AG10803 (cell line): Measurements from ENCODE around the gene FAM13A.

Experiments
- DNase-seq: peaks from one replicate; pipeline ENCODE4 v3.0.0; 2010; ENCODE audit warnings: low read depth
- H3K4me3 ChIP-seq: 2 replicates; pipeline ENCODE4 v1.5.1; 2011; ENCODE audit warnings: mild to moderate bottlenecking, low read length, control low read depth
- TF ChIP-seq, protein P1 (sequence below): conservative IDR thresholded peaks from 2 replicates; pipeline ENCODE4 v1.5.1; 2011; ENCODE audit warnings: mild to moderate bottlenecking, low read length, control low read depth, inconsistent platforms

The FAM13A gene

DNA sequence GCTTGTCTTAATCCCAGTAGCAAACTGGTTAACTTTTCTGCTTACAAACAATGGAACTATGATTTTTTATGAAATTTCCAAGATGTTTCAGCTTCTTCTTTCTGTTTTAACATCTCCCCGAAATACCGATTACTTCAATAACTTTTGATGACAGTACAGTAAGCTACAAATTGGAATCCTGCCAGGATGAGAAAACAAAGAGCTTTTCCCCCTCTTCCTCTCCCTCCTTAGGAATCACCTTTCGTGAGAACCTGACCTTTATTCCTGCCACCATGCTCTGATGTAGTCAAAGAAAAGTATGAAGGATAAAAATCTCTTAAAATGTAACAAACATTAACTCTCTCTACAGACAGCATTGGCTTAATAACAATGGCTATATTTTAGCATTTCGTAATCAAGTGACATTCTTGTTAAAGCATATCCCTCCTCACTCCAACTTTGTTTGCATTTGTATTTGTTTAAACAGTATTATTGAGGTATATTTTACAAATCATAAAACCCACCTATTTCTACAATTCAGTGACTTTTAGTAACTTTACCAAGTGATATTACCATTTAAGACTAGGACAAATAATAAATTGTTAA, 210.7 kb downstream of the FAM13A start:
- no peak for DNase-seq
- TF ChIP-seq, protein P1, sequence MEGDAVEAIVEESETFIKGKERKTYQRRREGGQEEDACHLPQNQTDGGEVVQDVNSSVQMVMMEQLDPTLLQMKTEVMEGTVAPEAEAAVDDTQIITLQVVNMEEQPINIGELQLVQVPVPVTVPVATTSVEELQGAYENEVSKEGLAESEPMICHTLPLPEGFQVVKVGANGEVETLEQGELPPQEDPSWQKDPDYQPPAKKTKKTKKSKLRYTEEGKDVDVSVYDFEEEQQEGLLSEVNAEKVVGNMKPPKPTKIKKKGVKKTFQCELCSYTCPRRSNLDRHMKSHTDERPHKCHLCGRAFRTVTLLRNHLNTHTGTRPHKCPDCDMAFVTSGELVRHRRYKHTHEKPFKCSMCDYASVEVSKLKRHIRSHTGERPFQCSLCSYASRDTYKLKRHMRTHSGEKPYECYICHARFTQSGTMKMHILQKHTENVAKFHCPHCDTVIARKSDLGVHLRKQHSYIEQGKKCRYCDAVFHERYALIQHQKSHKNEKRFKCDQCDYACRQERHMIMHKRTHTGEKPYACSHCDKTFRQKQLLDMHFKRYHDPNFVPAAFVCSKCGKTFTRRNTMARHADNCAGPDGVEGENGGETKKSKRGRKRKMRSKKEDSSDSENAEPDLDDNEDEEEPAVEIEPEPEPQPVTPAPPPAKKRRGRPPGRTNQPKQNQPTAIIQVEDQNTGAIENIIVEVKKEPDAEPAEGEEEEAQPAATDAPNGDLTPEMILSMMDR = no peak
- H3K4me3 ChIP-seq = no peak overlapping the region

DNA sequence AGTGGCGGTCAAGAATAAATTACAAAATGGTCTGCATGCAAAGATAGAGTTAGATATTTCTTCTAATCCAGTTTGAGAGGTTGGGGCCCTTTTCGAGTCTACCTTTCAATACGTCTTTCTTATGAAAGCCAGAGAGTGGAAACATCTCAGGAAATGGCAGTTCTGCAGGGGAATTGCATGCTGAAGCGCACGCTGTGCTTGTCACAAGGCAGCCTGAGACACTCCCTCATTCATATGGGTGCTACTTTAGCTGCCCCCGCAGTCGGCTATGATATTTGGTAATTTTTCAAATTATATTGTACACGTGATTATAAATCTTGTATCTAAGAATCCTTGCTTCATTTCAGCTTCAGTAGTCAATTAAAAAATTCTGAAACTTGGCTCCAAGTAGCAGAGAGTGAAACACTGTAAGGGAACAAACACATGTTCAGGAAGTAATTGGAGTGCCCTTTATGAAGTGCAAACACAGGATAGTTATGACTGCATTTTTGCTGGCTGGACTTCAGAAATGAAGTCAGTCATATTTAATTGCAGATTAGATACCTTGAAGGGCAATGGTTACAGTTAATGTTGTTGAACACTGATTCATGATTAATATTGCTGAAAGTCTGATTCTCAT, 213.8 kb downstream of the FAM13A start:
- TF ChIP-seq, protein P1 = no peak
- H3K4me3 ChIP-seq = no peak overlapping the region
- no peak for DNase-seq

DNA sequence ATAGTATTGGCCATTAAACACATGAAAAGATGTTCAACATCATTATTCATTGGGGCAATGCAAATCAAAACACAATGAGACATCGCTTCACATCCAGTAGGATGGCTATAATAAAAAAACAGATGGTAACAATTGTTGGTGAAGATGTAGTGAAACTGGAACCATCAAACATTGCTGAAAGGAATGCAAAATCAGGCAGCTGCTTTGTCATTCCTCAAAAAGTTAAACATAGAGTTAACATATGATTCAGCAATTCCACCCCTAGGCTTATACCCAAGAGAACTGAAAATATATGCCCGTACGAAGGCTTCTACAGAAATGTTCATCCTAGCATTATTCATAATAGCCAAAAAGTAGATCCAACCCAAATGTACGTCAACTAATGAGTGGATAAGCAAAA, 215.3 kb downstream of the FAM13A start:
- DNase-seq = peak; percentile 53
- no peak overlapping the region for H3K4me3 ChIP-seq
- TF ChIP-seq, protein P1 = no peak

DNA sequence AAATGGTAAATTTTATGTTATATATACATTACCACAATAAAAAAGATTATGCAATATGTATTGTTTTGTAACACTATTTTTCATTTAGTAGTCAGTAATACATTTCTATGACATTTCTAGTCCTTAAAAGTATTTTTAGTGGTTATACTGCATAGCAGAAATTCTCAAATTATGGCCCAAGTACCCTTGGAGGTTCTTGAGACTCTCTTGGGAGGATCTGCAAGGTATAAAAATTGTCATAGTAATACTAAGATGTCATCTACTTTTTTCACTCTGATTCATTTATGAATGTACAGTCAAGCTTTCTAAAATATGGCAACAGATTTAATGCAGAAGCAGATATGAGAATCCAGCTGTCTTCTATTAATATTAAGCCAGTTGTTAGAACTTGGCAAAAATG, 220.8 kb downstream of the FAM13A start:
- TF ChIP-seq, protein P1 = no peak
- no peak for DNase-seq

DNA sequence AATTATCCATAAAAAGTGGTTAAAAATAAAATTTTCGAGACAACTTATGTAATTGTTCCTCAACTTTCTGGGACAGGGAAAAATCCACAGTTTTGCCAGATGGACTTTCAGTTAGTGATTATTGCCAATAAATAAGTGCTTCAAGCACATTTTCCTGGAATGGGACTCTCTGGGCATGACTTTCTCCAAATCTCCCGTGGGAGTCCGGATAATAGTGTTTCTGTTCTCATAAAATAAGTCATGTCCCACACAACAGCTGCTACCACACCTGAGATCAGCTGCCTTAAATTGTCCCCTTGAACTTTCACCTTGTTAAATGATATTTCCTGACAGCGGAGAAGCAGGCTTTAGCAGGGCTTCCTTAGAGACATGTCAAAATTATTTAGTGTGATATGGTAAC, 226.0 kb downstream of the FAM13A start:
- TF ChIP-seq, protein P1 = no peak
- no peak for DNase-seq
- H3K4me3 ChIP-seq = no peak overlapping the region

More for the DNA sequence above, 220.8 kb downstream of the FAM13A start:
- no peak overlapping the region for H3K4me3 ChIP-seq

DNA sequence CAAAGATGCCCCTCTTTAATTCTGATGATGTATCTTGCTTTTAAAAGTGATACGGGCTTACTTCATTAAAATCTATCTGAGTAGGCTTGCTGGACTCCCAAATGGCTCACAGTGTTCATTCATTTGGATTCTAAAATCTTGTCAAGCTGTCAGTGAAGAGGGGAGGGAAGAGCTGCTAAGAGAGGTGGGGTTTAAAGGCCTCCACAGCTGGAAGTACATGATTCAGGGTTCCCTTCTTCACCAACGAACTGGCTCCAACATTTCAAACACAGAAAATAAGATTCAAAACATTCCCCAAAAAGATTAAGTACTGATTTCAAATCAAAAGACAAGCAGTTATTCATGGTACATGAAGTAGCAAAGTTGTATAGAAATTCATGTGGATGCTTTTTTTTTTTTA, 226.4 kb downstream of the FAM13A start:
- H3K4me3 ChIP-seq = no peak overlapping the region
- no peak for DNase-seq
- TF ChIP-seq, protein P1 = no peak

DNA sequence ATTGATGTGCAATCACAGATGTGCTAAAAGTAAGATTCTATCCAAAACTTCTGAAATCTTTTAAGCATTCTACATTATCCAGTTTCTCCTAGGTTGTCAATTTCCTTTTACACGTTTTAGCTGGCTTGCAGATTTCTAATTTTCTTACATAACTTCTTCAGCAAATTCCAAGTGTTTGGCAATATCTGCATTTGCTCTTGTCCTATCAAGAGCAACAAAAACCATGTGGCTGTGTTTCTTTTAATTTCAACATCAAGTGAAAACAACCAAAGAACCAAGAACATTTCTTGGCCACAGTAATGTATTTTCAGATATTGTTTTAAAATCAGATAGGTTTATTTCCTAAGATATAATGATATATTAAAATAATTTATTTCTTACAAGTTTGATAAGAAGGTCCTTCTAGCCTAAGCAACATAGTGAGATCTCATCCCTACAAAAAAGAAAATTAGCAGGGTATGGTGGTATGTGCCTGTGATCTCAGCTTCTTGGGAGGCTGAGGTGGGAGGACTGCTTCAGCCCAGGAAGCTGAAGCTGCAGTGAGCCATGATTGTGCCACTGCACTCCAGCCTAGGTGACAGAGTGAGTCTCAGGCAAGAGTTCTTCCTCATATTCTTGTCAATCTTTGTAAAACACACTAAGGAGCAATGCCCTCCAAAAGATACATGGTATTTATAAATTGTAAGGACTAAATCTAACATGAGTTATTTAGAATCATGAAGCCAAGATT, 228.0 kb downstream of the FAM13A start:
- TF ChIP-seq, protein P1 = no peak
- peak; percentile 69 for DNase-seq
- no peak overlapping the region for H3K4me3 ChIP-seq
